Endothelial cell of umbilical vein (primary cell): ENCODE data around the gene P3H1. TPM values are rescaled to one million over a fixed set of nuclear protein-coding genes. Genes with fewer than 3 reads are reported as not detected.

ENCODE experiments used
- BruUV-seq: library from RNA; stranded (reverse); fragments of 400-500 nt; replicated peaks from 2 replicates; lab custom pipeline; 2021; lab: Mats Ljungman, UMichigan
- CTCF ChIA-PET: fragments of 300-600, 350-600 bp; sonication (Branson Sonifier 250); formaldehyde crosslinking; loops from one replicate; lab custom pipeline; 2021; ENCODE audit warnings: antibody characterized with exemption, inconsistent platforms; lab: Charles Lee
- POLR2A ChIA-PET: fragments of 300-600, 350-600 bp; sonication (Branson Sonifier 250); formaldehyde crosslinking; loops from one replicate; lab custom pipeline; 2021; ENCODE audit warnings: antibody characterized with exemption, inconsistent platforms; lab: Charles Lee
- DNase-seq: peaks from one replicate; pipeline ENCODE4 v3.0.0-alpha.2; 2011; ENCODE audit warnings: low read depth, low spot score
- FAIRE-seq: peaks from 2 replicates; lab custom pipeline; 2011; peaks lifted over from hg19 to GRCh38; lab: Jason Lieb, UNC
- H2AFZ ChIP-seq: 2 replicates; pipeline ENCODE4 v1.6.0; 2012; ENCODE audit warnings: low read depth, low read length, control low read depth, inconsistent platforms
- H3K27ac ChIP-seq: 2 replicates; pipeline ENCODE4 v1.5.1; 2011; ENCODE audit warnings: low read depth, mild to moderate bottlenecking, control low read depth, low read length, moderate library complexity; ENCODE audit not compliant: insufficient read depth
- H3K27me3 ChIP-seq, 2 experiments: 2 replicates each; pipeline versions ENCODE4 v1.6.0 to v1.6.1; 2011; ENCODE audit warnings: low read length in 2 of 2, mixed read lengths in 1 of 2; ENCODE audit not compliant: control insufficient read depth in 2 of 2, insufficient read depth in 2 of 2
- H3K36me3 ChIP-seq, 2 experiments: 2 replicates in 1 of 2; 3 replicates in 1 of 2; pipeline ENCODE4 v1.5.1; 2011; ENCODE audit warnings: low read length in 2 of 2, mild to moderate bottlenecking in 1 of 2, moderate library complexity in 1 of 2; ENCODE audit not compliant: control insufficient read depth in 2 of 2, insufficient read depth in 2 of 2; ENCODE audit errors: extremely low read depth in 1 of 2
- H3K4me1 ChIP-seq: 3 replicates; pipeline ENCODE4 v1.5.1; 2011; ENCODE audit warnings: mild to moderate bottlenecking, low read length; ENCODE audit not compliant: control insufficient read depth, insufficient read depth; ENCODE audit errors: extremely low read depth
- H3K4me2 ChIP-seq: 2 replicates; pipeline ENCODE4 v1.6.1; 2011; ENCODE audit warnings: low read length, control low read depth, mixed read lengths; ENCODE audit not compliant: insufficient read depth
- H3K4me3 ChIP-seq, 3 experiments: fragments of 200-600 bp in 1 of 3; sonication (generic), shearing (Covaris generic) in 1 of 3; replicated peaks in 1 of 3; 2 replicates each; pipeline ENCODE4 v1.5.1; 2011 to 2016; ENCODE audit warnings: control low read depth in 3 of 3, low read length in 3 of 3, mild to moderate bottlenecking in 2 of 3, inconsistent platforms in 1 of 3, low read depth in 1 of 3, moderate library complexity in 1 of 3; ENCODE audit not compliant: insufficient read depth in 1 of 3
- H3K79me2 ChIP-seq: 2 replicates; pipeline ENCODE4 v1.6.0; 2012; ENCODE audit warnings: low read length, inconsistent platforms; ENCODE audit not compliant: control insufficient read depth, insufficient read depth
- H3K9ac ChIP-seq: replicated peaks from 2 replicates; pipeline ENCODE3; 2011; ENCODE audit warnings: low read length, control low read depth; ENCODE audit not compliant: insufficient read depth; ENCODE audit errors: extremely low read depth
- H3K9me1 ChIP-seq: replicated peaks from 3 replicates; pipeline ENCODE4 v1.6.0; 2011; ENCODE audit warnings: mild to moderate bottlenecking, low read length; ENCODE audit not compliant: control insufficient read depth, insufficient read depth; ENCODE audit errors: extremely low read depth
- H3K9me3 ChIP-seq: replicated peaks from 2 replicates; pipeline ENCODE4 v1.5.1; 2012; ENCODE audit warnings: low read length, inconsistent platforms; ENCODE audit not compliant: control insufficient read depth, insufficient read depth
- H4K20me1 ChIP-seq: replicated peaks from 2 replicates; pipeline ENCODE3; 2011; ENCODE audit warnings: mild to moderate bottlenecking, low read length; ENCODE audit not compliant: control insufficient read depth, insufficient read depth; ENCODE audit errors: extremely low read depth
- CTCF ChIP-seq, 2 donors: IDR thresholded peaks; 1 replicate in 1 of 2; 2 replicates in 1 of 2; pipeline ENCODE4 v1.5.1; 2011; ENCODE audit warnings: low read length in 2 of 2, mild to moderate bottlenecking in 2 of 2, moderate library complexity in 2 of 2, control low read depth in 1 of 2, inconsistent platforms in 1 of 2, low read depth in 1 of 2; ENCODE audit not compliant: insufficient read depth in 1 of 2; ENCODE audit errors: extremely low read depth in 1 of 2
- EZH2 ChIP-seq: IDR thresholded peaks from 2 replicates; pipeline ENCODE4 v1.6.1; 2012; ENCODE audit warnings: borderline replicate concordance, low read depth, mild to moderate bottlenecking, moderate library complexity, low read length, inconsistent platforms; ENCODE audit not compliant: severe bottlenecking
- FOS ChIP-seq: IDR thresholded peaks from 2 replicates; pipeline ENCODE4 v1.6.1; 2011; ENCODE audit warnings: mild to moderate bottlenecking, low read length, moderate library complexity, borderline replicate concordance; ENCODE audit not compliant: insufficient read depth
- GATA2 ChIP-seq: IDR thresholded peaks from 2 replicates; pipeline ENCODE4 v1.7.0; 2011; ENCODE audit warnings: low read depth, mild to moderate bottlenecking, moderate library complexity, mixed read lengths, low read length; ENCODE audit not compliant: insufficient read length, insufficient read depth
- JUN ChIP-seq: IDR thresholded peaks from 2 replicates; pipeline ENCODE4 v1.6.1; 2011; ENCODE audit warnings: borderline replicate concordance, low read depth; ENCODE audit not compliant: insufficient read length, insufficient read depth
- MAX ChIP-seq: IDR thresholded peaks from 2 replicates; pipeline ENCODE4 v1.6.1; 2011; ENCODE audit not compliant: insufficient read depth, insufficient read length
- MYC ChIP-seq: IDR thresholded peaks from one replicate; pipeline ENCODE4 v1.6.1; 2011; ENCODE audit warnings: mild to moderate bottlenecking, low read depth, low read length
- POLR2A ChIP-seq: IDR thresholded peaks from 2 replicates; pipeline ENCODE4 v1.6.1; 2012; ENCODE audit warnings: low read depth, mild to moderate bottlenecking, control low read depth, low read length
- POLR2AphosphoS5 ChIP-seq: IDR thresholded peaks from 2 replicates; pipeline ENCODE4 v1.6.1; 2012; ENCODE audit warnings: low read depth, mild to moderate bottlenecking, control low read depth, low read length, moderate library complexity; ENCODE audit not compliant: insufficient read depth
- dilution Hi-C: fragments of 300-500 bp; cut with MboI; formaldehyde crosslinking; loops from one replicate; pipeline ENCODE4 v1.15.0; 2019; ENCODE audit warnings: low sequenced_read_pairs; ENCODE audit not compliant: extremely low pct_ligation_motif_present
- intact Hi-C: fragments of 100-400 bp; cut with micrococcal nuclease; formaldehyde crosslinking; loops from one replicate; pipeline ENCODE4 v1.10.0; 2022
- polyA plus RNA-seq, 4 experiments: library from polyadenylated mRNA; depleted of rRNA in 3 of 4; stranded (reverse) in 3 of 4; unstranded in 1 of 4; fragments of >200 nt; gene quantifications; 2 replicates each; pipeline versions ENCODE4 v1.2.1 to v1.2.3, GENCODE V29; 2011 to 2012; ENCODE audit warnings: missing spikeins in 1 of 4
- total RNA-seq: library from RNA; stranded (reverse); gene quantifications from 2 replicates; pipeline ENCODE4 v1.2.3, GENCODE V29; 2021

Gene P3H1
- total and polyA plus RNA-seq, 2 donors (not counting 3 experiments of a cell fraction or from before 2014, with no cell fraction given), result 136 to 194 TPM

DNA sequence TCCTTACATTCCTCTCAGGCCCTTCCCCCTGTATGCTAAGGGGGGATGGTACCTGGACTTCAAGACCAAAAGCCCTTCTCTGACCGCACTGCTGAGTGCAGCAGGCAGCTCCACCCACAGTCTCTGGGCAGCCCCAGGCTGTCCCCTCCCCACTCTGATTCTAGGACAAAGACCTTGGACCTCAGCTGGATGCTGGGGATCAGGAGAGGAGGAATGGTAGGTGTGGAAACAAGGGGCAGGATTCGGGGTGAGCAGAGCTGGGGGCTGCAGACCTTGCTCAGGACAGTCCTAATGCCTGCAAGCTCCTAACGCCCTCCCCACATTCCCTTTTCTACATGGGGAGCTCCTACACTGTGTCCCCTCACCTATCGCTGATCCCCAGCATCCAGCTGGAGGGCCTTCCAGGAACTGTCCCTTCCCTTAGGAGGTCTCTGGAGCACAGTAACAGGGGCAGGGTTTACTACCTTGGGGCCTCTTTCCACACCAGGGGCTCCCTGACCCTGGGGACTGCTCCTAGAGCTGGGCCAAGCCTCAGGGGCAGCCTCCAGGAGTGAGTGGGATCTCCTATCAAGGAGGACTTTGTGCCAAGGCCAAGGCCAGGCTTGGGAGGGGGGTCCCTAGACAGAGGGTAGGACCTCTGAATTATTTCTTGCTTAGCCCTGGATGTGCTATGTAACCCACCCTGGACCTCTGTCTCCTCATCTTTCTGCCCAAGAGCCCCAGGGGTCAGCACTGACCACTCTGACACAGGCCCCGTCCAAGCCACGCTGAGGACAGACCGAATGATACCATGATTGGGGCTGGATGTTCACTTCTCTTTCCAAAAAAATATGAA lies 32.4 kb downstream of the P3H1 start:
- H3K27me3 ChIP-seq, result no peaks in the 10 kb centered on the region
- no peak for FAIRE-seq
- ChIA-PET POLR2A (no interaction called here), CTCF (interaction anchor here (0.7 to 1.3 kb wide), 4 partner anchors 11 to 156 kb away, joined by 3 to 4 read pairs (median 3); no protein-coding TSS in a partner anchor)
- H3K79me2 ChIP-seq, result no peaks in the 10 kb centered on the region
- no peaks in the 10 kb centered on the region for H3K9me1 ChIP-seq
- no peak overlapping the region for H3K4me2 ChIP-seq
- DNase-seq, result no peak
- no peak overlapping the region for H3K27ac ChIP-seq
- no peak overlapping the region for H3K4me3 ChIP-seq
- no TSS peak for BruUV-seq
- dilution Hi-C loops (no loop called here), intact Hi-C loops (no loop called here)
- H3K36me3 ChIP-seq, result no peaks in the 10 kb centered on the region
- no peaks in the 10 kb centered on the region for H3K9me3 ChIP-seq
- TF ChIP-seq FOS, result no peak
- no peak for TF ChIP-seq MYC
- TF ChIP-seq EZH2, result no peak
- TF ChIP-seq MAX, result no peak
- no peak for TF ChIP-seq CTCF (IDR thresholded peaks at IDR 0.05; ENCODE audit: extremely low read depth in 1 of 2, insufficient read depth in 1 of 2, low read depth in 1 of 2, low read length in 2 of 2)
- TF ChIP-seq GATA2, result no peak
- TF ChIP-seq JUN, result no peak
- TF ChIP-seq POLR2A, result no peak
- TF ChIP-seq POLR2AphosphoS5, result no peak
- no peak overlapping the region for H3K9ac ChIP-seq
- H2AFZ ChIP-seq, result no peak overlapping the region
- no peaks in the 10 kb centered on the region for H3K4me1 ChIP-seq
- no peaks in the 10 kb centered on the region for H4K20me1 ChIP-seq
